ENCODE results near the gene TIMM13. TPM values are rescaled to one million over a fixed set of nuclear protein-coding genes. Genes with fewer than 3 reads are reported as not detected.
"Not testable (repeated sequence)": the region's sequence is repeated elsewhere in the genome, so short reads cannot be mapped to it uniquely, and the experiment has no call there.

TIMM13 gene
- total RNA-seq, 6 donors from 2014 or later: 26.2 to 82.3 (median 40.0) TPM

- Histone ChIP-seq H3K4me1 (peaks cover 8 to 21% (median 15%) of the 10 kb centered on the region in 4 donors), H3K4me3 (peak overlapping the region; percentile 45 to 78 (median 57)), H3K27ac (peak overlapping the region in 2 of 4 donors; percentile 68 to 70), H3K9me3 (no peaks in the 10 kb centered on the region), H3K27me3 (no peaks in the 10 kb centered on the region), H3K36me3 (no peaks in the 10 kb centered on the region)
- 14 to 19% methylated on average over 34 to 46 of the region's 46 CpGs for WGBS, 2 donors
- ATAC-seq (ENCODE audit: low FRiP score in 2 of 2) (peak; percentile 88 to 91), DNase-seq (peak; percentile 77 to 90)
- TF ChIP-seq POLR2AphosphoS5 (IDR thresholded peaks at IDR 0.05) (peak in 1 of 2 donors; percentile 53), POLR2A (IDR thresholded peaks at IDR 0.05) (peak in 1 of 4 donors; percentile 41), CTCF (IDR thresholded peaks at IDR 0.05) (peak in 1 of 6 experiments; percentile 15), EP300 (IDR thresholded peaks at IDR 0.05) (no peak)
These were observed 35.4 kb upstream of the TIMM13 start for GRCh38 chr19:2462635-2463421.

DNA sequence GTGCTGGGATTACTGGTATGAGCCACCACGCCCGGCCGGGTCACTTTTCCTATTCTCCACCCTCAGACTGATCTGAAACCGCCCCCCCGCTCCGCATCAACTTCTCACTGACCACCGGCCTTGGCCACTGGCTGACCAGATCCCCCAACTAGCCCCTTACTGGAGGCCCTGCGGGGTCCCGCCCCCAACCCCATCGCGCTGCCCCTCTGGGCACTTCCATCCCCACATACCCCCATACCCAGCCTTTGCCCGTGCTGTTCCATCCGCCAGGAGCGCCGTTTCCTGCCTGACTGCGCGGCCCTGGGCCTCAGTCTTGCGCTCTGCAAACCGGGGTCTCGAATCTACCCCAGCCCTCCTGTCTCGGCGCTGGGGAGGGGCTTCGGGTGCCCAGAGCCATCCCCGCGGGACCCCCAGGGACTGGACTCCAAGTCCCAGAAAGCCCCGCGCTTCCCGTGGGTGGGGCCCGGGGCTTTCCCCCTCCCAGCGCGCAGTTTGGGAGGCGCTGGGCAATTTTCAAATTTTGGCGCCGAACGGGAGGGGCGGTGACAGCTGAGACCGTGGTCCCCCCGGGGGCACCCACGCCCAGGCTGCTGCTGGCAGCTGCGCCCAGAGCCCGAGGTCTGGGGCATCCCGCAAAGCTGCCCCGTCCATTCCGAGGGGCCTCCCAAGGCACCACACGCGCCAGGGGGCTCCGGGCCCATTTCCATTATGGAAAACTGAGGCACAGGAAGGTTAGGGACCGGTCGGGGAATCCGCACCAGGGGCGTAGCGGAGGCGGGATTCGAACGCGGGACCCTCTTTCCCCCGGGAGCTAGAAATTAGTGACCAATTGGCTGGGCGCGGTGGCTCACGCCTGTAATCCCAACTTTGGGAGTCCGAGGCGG, 34.6 kb upstream of the TIMM13 start:
- H3K36me3 ChIP-seq: no peaks in the 10 kb centered on the region
- H3K4me1 ChIP-seq: peaks cover 8 to 24% (median 17%) of the 10 kb centered on the region in 4 donors
- DNase-seq (peak; percentile 46 to 86), ATAC-seq (ENCODE audit: low FRiP score in 2 of 2) (peak; percentile 35 to 89)
- TF ChIP-seq POLR2AphosphoS5 (IDR thresholded peaks at IDR 0.05) (peak in 1 of 2 donors; percentile 6), CTCF (IDR thresholded peaks at IDR 0.05) (peak in 1 of 6 experiments; percentile 17), POLR2A (IDR thresholded peaks at IDR 0.05) (no peak), EP300 (IDR thresholded peaks at IDR 0.05) (no peak)
- no peaks in the 10 kb centered on the region for H3K9me3 ChIP-seq
- H3K27ac ChIP-seq: peak overlapping the region in 1 of 4 donors; percentile 41
- H3K27me3 ChIP-seq: no peaks in the 10 kb centered on the region
- WGBS, 2 donors: 6 to 11% methylated on average over 14 to 46 of the region's 62 CpGs
- peak overlapping the region; percentile 45 to 78 (median 57) for H3K4me3 ChIP-seq

- DNase-seq (no peak), ATAC-seq (ENCODE audit: low FRiP score in 2 of 2) (no peak)
- Histone ChIP-seq H3K27me3 (no peaks in the 10 kb centered on the region), H3K4me1 (peaks cover 16 to 37% (median 26%) of the 10 kb centered on the region in 4 donors), H3K36me3 (no peaks in the 10 kb centered on the region), H3K4me3 (no peak overlapping the region), H3K27ac (no peak overlapping the region), H3K9me3 (no peaks in the 10 kb centered on the region)
- WGBS, 2 donors: 92 to 100% methylated on average over 1 of the region's 1 CpG
- no peak for TF ChIP-seq CTCF (IDR thresholded peaks at IDR 0.05)
- no peak for TF ChIP-seq POLR2A (IDR thresholded peaks at IDR 0.05)
- TF ChIP-seq POLR2AphosphoS5 (IDR thresholded peaks at IDR 0.05): no peak
- no peak for TF ChIP-seq EP300 (IDR thresholded peaks at IDR 0.05)
These were observed 32.9 kb upstream of the TIMM13 start for GRCh38 chr19:2460245-2460644.

DNA sequence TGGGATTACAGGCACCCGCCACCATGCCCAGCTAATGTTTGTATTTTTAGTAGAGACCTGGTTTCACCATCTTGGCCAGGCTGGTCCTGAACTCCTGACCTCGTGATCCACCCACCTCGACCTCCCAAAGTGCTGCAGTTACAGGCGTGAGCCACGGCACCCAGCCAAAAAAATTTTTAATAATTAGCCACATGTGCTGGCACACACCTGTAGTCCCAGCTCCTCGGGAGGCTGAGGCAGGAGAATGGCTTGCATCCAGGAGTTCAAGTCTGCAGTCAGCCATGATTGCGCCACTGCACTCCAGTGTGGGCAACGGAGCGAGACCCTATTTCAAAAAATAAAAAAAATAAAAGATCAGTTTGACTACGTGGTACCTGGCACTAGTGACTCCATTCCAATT, 31.4 kb upstream of the TIMM13 start:
- WGBS, 2 donors: 79% methylated on average over 10 of the region's 10 CpGs
- H3K4me3 ChIP-seq; DNase-seq; H3K27ac ChIP-seq; H3K36me3 ChIP-seq; H3K27me3 ChIP-seq; H3K9me3 ChIP-seq; ATAC-seq (ENCODE audit: low FRiP score in 2 of 2): not testable (repeated sequence)
- peaks cover 17 to 44% (median 31%) of the 10 kb centered on the region in 4 donors for H3K4me1 ChIP-seq

- Histone ChIP-seq H3K36me3 (no peaks in the 10 kb centered on the region), H3K4me3 (no peak overlapping the region), H3K4me1 (peaks cover 17 to 41% (median 31%) of the 10 kb centered on the region in 4 donors), H3K27ac (no peak overlapping the region), H3K9me3 (no peaks in the 10 kb centered on the region), H3K27me3 (no peaks in the 10 kb centered on the region)
- ATAC-seq (ENCODE audit: low FRiP score in 2 of 2): no peak
- WGBS, 2 donors: 89 to 93% methylated on average over 5 of the region's 5 CpGs
- TF ChIP-seq POLR2A (IDR thresholded peaks at IDR 0.05): no peak
- TF ChIP-seq CTCF (IDR thresholded peaks at IDR 0.05): no peak
- TF ChIP-seq EP300 (IDR thresholded peaks at IDR 0.05): no peak
- TF ChIP-seq POLR2AphosphoS5 (IDR thresholded peaks at IDR 0.05): no peak
- DNase-seq: no peak
These were observed 30.7 kb upstream of the TIMM13 start for GRCh38 chr19:2458054-2458453.
